Body of pancreas (tissue), 4 donors: ENCODE results near the gene PPM1H. TPM values are rescaled to one million over a fixed set of nuclear protein-coding genes. Genes with fewer than 3 reads are reported as not detected.
A peak's percentile ranks its signal among the peaks of the same experiment; 100 is the strongest.

ENCODE experiments used
- ATAC-seq: fragments of 150-250 bp; one replicate; pipeline ENCODE4 v1.9.1; 2016
- DNase-seq, 4 donors: peaks; one replicate each; pipeline ENCODE4 v3.0.0-alpha.2; 2019
- H3K27ac ChIP-seq, 4 donors: fragments of 200-600 bp; sonication (generic); 1 replicate in 3 of 4; 2 replicates in 1 of 4; pipeline versions ENCODE4 v1.5.1 to v1.6.1; 2016 to 2019; ENCODE audit warnings: mild to moderate bottlenecking in 1 of 4, mixed read lengths in 1 of 4, moderate library complexity in 1 of 4
- H3K27me3 ChIP-seq, 2 donors: fragments of 200-600 bp; sonication (generic); one replicate each; pipeline ENCODE4 v1.6.0; 2016; ENCODE audit warnings: mild to moderate bottlenecking in 1 of 2
- H3K36me3 ChIP-seq, 2 donors: fragments of 200-600 bp; sonication (generic); replicated peaks in 1 of 2; 2 replicates each; pipeline ENCODE4 v1.5.1; 2016; ENCODE audit warnings: low read depth in 2 of 2; ENCODE audit not compliant: insufficient read depth in 1 of 2
- H3K4me1 ChIP-seq: fragments of 200-600 bp; sonication (generic); one replicate; pipeline ENCODE4 v1.6.0; 2016
- H3K4me3 ChIP-seq, 2 donors: fragments of 200-600 bp; sonication (generic); 1 replicate in 1 of 2; 2 replicates in 1 of 2; pipeline ENCODE4 v1.5.1; 2016 to 2019
- H3K9me3 ChIP-seq, 3 donors: fragments of 200-600 bp; sonication (generic); 1 replicate in 2 of 3; 2 replicates in 1 of 3; pipeline ENCODE4 v1.5.1; 2016
- CTCF ChIP-seq, 7 experiments: fragments of 450-650 bp in 4 of 7; fragments of 200-600 bp in 3 of 7; sonication (generic) in 3 of 7; IDR thresholded peaks; one replicate each; pipeline ENCODE4 v1.5.1; 2016 to 2019; ENCODE audit warnings: antibody characterized with exemption in 7 of 7
- POLR2A ChIP-seq, 3 donors: fragments of 450-650 bp; IDR thresholded peaks; one replicate each; pipeline ENCODE4 v1.6.1; 2016; ENCODE audit warnings: antibody characterized with exemption in 3 of 3, mild to moderate bottlenecking in 2 of 3
- whole genome bisulfite sequencing, 2 donors: methylation state at CpG; one replicate each; pipeline ENCODE4 v1.1.5; 2017; 5-methylcytosine and 5-hydroxymethylcytosine counted together
- intact Hi-C: fragments of 100-400 bp; cut with DNase I; formaldehyde crosslinking; loops from one replicate; pipeline ENCODE4 v1.15.1; 2023
- total RNA-seq, 2 donors: library from RNA; depleted of rRNA; stranded (reverse); fragments of >200 nt; gene quantifications; one replicate each; pipeline ENCODE4 v1.1.0, GENCODE V29; 2016

The PPM1H gene
- total RNA-seq, 2 donors from 2014 or later, result 4.9 to 6.3 TPM

DNA sequence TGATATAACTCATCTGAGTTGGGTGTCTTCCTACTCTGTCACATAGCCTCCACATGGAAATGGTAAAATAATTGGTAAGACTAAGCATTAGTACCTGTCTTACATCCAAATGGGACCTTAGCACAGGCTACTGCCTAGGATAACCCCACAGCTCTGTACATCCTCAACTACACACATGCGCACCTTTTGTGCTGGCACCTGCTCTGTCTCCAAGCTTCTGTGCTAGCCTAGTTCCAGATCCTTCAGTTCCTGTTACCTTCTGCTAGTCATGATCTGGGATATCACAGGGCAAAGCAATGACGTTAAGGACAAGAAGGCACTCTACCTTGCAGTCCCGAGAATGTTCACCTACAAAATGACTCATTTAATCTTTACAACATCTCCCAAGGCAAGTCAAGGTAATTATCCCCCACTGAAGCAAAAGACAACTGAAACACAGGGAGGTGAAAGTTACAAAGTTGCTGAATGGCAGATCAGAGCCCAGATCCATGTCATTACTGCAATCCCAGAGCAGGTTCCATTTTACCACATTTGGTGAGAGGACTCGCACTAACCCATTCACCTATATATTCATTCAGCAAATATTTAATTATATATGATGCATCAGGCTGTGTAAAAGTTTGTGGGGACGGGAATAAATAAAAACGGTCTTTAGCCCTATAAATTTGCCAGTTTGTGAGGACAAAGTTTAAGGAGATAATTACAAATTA is 61.7 kb downstream of the PPM1H start:
- TF ChIP-seq CTCF (IDR thresholded peaks at IDR 0.05) (no peak), POLR2A (IDR thresholded peaks at IDR 0.05) (no peak)
- Histone ChIP-seq H3K9me3 (no peaks in the 10 kb centered on the region), H3K27me3 (no peaks in the 10 kb centered on the region), H3K27ac (no peak overlapping the region), H3K4me1 (no peaks in the 10 kb centered on the region), H3K36me3 (no peaks in the 10 kb centered on the region), H3K4me3 (no peak overlapping the region)
- 93% methylated on average over 6 of the region's 6 CpGs for WGBS, 2 donors
- intact Hi-C loops, result no loop called here
- ATAC-seq (no peak), DNase-seq (no peak)

DNA sequence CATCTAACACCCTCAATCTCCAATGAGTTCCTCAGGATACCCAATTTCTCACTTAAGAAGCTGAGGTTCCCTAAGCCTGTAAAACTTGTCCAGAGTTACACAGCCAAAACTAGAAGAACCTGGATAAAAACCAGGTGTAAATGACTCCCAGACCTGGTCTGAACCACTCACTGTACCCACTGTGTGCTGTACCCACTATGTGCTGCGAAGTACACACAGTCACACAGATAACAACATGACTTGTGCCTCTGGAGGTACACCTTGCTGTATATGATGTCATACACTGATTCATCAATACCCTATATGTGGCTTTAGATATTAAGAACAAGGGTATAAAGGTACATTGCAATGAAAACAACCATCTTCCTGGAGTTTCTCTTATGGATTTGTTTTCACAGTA is 66.1 kb downstream of the PPM1H start:
- WGBS, 2 donors, result 67 to 86% methylated on average over 1 of the region's 1 CpG
- ATAC-seq (no peak), DNase-seq (no peak)
- Histone ChIP-seq H3K9me3 (no peaks in the 10 kb centered on the region), H3K4me3 (no peak overlapping the region), H3K27ac (no peak overlapping the region), H3K4me1 (no peaks in the 10 kb centered on the region), H3K36me3 (no peaks in the 10 kb centered on the region), H3K27me3 (no peaks in the 10 kb centered on the region)
- intact Hi-C loops, result no loop called here
- no peak for TF ChIP-seq CTCF (IDR thresholded peaks at IDR 0.05)
- no peak for TF ChIP-seq POLR2A (IDR thresholded peaks at IDR 0.05)

DNA sequence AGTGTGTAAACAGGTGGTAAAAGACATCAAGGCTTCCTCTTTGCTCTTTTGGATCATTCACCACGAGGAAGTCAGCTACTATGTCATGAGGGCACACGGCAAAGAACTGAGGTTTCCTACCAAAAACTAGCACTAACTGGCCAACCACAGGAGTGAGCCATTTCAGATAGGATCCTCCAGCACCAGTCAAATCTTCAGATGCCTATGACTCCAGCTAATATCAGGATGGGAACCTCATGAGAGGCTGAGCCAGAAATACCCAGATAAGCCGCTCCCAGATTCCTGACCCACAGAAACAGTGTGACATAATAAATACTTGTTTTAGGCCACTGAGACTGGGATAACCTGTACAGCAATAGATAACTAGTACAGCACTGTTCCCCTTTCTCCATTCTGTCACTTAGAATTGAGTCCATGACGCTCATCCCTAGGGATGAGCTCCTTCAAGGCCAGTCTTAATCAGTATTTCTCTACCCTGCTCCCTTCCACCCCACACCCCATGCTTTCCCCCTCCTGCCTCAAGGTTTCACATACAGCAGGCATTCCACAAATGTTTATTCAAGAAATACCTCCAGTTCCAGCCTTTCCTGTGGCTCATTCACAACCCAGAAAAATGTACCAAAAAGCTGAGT is 68.4 kb downstream of the PPM1H start:
- WGBS, 2 donors, result 62 to 76% methylated on average over 4 of the region's 4 CpGs
- DNase-seq (no peak), ATAC-seq (peak; percentile 68)
- intact Hi-C loops, result no loop called here
- peak overlapping the region in 3 of 4 donors; percentile 4 to 42 (median 4) for H3K27ac ChIP-seq
- TF ChIP-seq POLR2A (IDR thresholded peaks at IDR 0.05) (no peak), CTCF (IDR thresholded peaks at IDR 0.05) (no peak)
- no peaks in the 10 kb centered on the region for H3K36me3 ChIP-seq
- H3K27me3 ChIP-seq, result no peaks in the 10 kb centered on the region
- no peaks in the 10 kb centered on the region for H3K9me3 ChIP-seq
- H3K4me1 ChIP-seq, result no peaks in the 10 kb centered on the region
- no peak overlapping the region for H3K4me3 ChIP-seq

GRCh38 chr12:62865937-62866336 is 69.0 kb downstream of the PPM1H start:
- no peak overlapping the region for H3K4me3 ChIP-seq
- H3K36me3 ChIP-seq, result no peaks in the 10 kb centered on the region
- H3K27ac ChIP-seq, result peak overlapping the region in 1 of 4 donors; percentile 4
- no peak for DNase-seq
- H3K27me3 ChIP-seq, result no peaks in the 10 kb centered on the region
- WGBS, 2 donors, result 78 to 92% methylated on average over 4 of the region's 4 CpGs
- intact Hi-C loops, result no loop called here
- no peak for ATAC-seq
- no peaks in the 10 kb centered on the region for H3K9me3 ChIP-seq
- TF ChIP-seq CTCF (IDR thresholded peaks at IDR 0.05), result no peak
- TF ChIP-seq POLR2A (IDR thresholded peaks at IDR 0.05), result no peak
- H3K4me1 ChIP-seq, result no peaks in the 10 kb centered on the region

GRCh38 chr12:62865065-62865464 is 69.9 kb downstream of the PPM1H start:
- no peaks in the 10 kb centered on the region for H3K36me3 ChIP-seq
- DNase-seq (no peak), ATAC-seq (no peak)
- H3K4me1 ChIP-seq, result no peaks in the 10 kb centered on the region
- intact Hi-C loops, result no loop called here
- no peak overlapping the region for H3K4me3 ChIP-seq
- no peak overlapping the region for H3K27ac ChIP-seq
- TF ChIP-seq POLR2A (IDR thresholded peaks at IDR 0.05) (no peak), CTCF (IDR thresholded peaks at IDR 0.05) (no peak)
- H3K27me3 ChIP-seq, result no peaks in the 10 kb centered on the region
- no peaks in the 10 kb centered on the region for H3K9me3 ChIP-seq
- 93 to 94% methylated on average over 2 of the region's 2 CpGs for WGBS, 2 donors
